GM23248 (cell line): ENCODE measurements around the gene TSEN54.

Experiments
- EZH2 ChIP-seq: fragments of 200-600 bp; sonication (generic); IDR thresholded peaks from 2 replicates; pipeline ENCODE4 v1.6.1; 2018; ENCODE audit warnings: antibody characterized with exemption, mild to moderate bottlenecking; ENCODE audit not compliant: insufficient read depth, poor library complexity, severe bottlenecking
- EZH2phosphoT487 ChIP-seq: fragments of 200-600 bp; sonication (generic); IDR thresholded peaks from 2 replicates; pipeline ENCODE4 v1.6.1; 2018; ENCODE audit warnings: antibody characterized with exemption, moderate library complexity, mild to moderate bottlenecking, low read depth; ENCODE audit not compliant: insufficient read depth

DNA sequence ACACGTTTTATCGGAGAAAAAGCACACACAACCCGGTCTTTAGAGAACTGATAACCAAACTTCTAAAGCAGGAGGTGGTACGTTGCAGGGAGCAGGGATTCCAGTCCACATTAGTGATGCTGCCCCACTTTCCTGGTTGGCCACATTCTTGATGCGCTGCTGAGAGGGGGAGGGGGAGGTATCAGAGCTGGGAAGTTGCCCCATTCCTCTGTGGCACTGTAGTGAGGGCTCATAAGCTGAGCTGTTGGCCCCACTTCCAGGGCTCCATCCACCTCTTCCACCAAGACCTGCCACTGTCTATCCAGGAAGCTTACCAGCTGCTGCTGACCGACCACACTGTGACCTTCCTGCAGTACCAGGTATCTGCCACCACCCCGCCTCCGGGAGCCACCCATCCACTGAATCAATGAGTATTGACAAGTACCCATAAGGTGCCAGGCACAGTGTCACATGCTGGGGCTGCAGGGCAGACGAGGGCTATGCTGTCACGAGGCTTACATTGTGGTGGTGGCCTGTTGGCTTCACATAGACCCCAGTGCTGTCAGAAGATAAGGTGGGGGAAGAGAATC is 1.1 kb downstream of the TSEN54 start:
- no peak for TF ChIP-seq EZH2
- TF ChIP-seq EZH2phosphoT487 = no peak
